Measurements from ENCODE around the gene NEU3.

Gene NEU3

DNA sequence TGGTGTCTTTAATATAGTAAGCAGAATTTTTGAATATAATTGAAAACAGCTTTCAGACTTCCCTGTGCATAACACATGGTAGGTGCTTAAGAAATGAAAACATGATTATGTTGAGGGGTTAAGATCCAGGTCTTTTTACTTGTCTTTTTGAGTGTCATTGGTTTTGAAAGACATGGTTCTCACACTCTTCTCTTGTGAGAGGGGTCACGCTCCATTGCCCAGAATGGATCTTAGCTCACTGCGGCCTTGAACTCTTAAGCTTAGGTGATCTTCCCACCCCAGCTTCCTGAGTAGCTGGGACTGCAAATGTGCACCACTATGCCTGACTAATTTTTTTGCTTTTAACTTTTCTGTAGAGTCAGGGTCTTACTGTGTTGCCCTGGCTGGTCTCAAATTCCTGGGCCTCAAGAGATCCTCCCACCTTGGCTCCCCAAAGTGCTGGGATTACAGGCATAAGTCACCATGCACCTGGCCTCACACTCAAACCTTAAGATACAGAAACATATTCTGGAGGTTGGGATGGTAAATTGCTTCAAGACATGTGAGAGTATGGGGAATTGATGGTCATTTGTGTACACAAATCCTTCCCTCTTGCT is 38.3 kb upstream of the NEU3 start:
- DNase-seq (ENCODE audit: low read depth), result no peak
- peak overlapping the region; percentile 96 for H3K4me3 ChIP-seq (ENCODE audit: low read depth, low read length)
- no peak for TF ChIP-seq CTCF (conservative IDR thresholded peaks at IDR 0.05; ENCODE audit: low read depth, low read length)

GRCh38 chr11:74951226-74951625 is 37.5 kb upstream of the NEU3 start:
- no peak for DNase-seq (ENCODE audit: low read depth)
- no peak for TF ChIP-seq CTCF (conservative IDR thresholded peaks at IDR 0.05; ENCODE audit: low read depth, low read length)
- no peak overlapping the region for H3K4me3 ChIP-seq (ENCODE audit: low read depth, low read length)

DNA sequence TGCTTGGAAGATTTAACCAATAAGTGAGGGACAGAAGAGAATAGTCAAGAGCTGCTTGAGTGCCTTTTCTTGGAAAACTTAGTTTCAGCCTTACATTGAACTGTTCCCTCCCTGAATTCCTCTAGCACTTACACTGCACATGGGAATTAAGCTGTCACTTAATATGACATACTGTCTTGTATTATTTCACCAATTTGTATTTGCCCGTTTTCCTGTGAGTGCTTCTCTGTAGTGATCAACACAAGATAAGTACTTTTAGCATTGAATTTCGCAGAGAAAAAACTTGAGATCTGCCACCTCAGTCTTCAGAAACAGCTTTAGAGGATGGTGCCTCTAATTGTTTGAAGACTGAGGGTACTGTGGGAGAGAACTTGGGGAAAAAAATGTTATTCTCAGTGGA is 36.0 kb upstream of the NEU3 start:
- no peak overlapping the region for H3K4me3 ChIP-seq (ENCODE audit: low read depth, low read length)
- no peak for DNase-seq (ENCODE audit: low read depth)
- TF ChIP-seq CTCF (conservative IDR thresholded peaks at IDR 0.05; ENCODE audit: low read depth, low read length), result no peak

GRCh38 chr11:74953451-74953850 is 35.3 kb upstream of the NEU3 start:
- H3K4me3 ChIP-seq (ENCODE audit: low read depth, low read length), result no peak overlapping the region
- DNase-seq (ENCODE audit: low read depth), result no peak
- no peak for TF ChIP-seq CTCF (conservative IDR thresholded peaks at IDR 0.05; ENCODE audit: low read depth, low read length)

DNA sequence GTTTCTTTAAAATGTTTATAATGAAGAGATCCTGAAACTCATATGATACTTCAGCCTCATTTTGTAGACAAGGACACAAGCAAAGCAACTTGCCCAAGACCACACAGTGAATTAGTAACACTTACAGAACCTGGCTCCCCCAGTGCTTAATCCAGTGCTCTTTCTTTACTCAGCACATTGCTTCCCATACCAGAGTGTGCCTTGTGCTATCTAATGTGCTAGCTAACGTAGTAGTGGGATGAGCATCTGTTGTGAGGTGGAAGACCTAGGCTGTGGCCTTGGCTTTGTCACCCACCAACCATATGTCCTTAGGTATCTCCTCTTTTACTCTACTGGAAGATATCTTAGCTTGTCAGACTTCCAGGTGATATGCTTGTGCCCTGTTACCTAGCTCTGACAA is 34.5 kb upstream of the NEU3 start:
- TF ChIP-seq CTCF (conservative IDR thresholded peaks at IDR 0.05; ENCODE audit: low read depth, low read length), result no peak
- H3K4me3 ChIP-seq (ENCODE audit: low read depth, low read length), result no peak overlapping the region
- DNase-seq (ENCODE audit: low read depth), result no peak

- DNase-seq (ENCODE audit: low read depth), result no peak
- TF ChIP-seq CTCF (conservative IDR thresholded peaks at IDR 0.05; ENCODE audit: low read depth, low read length), result no peak
- no peak overlapping the region for H3K4me3 ChIP-seq (ENCODE audit: low read depth, low read length)
These were observed 32.2 kb upstream of the NEU3 start for GRCh38 chr11:74956397-74957015.

All from choroid plexus epithelial cell (primary cell).